Activated effector memory CD4-positive, alpha-beta T cell treated with anti-CD3 and anti-CD28 coated beads, Interleukin-2, amount 50 U/mL, for 16 hours (primary cell): Measurements from ENCODE around the gene FXYD1.
A peak's percentile ranks its signal among the peaks of the same experiment; 100 is the strongest.

Experiments used
- DNase-seq: peaks from one replicate; pipeline ENCODE4 v3.0.0-alpha.2; 2020

FXYD1 gene

DNA sequence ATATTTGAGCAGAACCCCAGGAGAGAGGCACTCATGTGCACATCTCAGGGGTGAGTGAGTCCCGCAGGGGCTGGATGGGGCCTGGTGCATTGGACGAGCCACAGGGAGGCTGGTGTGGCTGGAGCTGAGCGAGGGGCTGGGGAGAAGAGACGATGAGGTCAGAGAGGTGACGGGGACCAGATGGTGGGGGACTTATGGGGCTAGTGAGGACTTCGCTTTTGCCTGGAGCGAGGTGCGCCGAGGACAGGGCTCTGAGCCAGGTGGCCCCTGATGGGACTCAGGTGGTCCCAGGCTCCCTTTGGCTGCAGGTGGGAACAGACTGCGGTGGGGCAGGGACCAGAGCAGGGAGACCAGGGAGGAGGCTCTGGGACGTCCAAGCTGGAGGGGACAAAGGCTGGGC lies 29.9 kb upstream of the FXYD1 start:
- no peak for DNase-seq

GRCh38 chr19:35109395-35110112 lies 29.1 kb upstream of the FXYD1 start:
- DNase-seq, result no peak

DNA sequence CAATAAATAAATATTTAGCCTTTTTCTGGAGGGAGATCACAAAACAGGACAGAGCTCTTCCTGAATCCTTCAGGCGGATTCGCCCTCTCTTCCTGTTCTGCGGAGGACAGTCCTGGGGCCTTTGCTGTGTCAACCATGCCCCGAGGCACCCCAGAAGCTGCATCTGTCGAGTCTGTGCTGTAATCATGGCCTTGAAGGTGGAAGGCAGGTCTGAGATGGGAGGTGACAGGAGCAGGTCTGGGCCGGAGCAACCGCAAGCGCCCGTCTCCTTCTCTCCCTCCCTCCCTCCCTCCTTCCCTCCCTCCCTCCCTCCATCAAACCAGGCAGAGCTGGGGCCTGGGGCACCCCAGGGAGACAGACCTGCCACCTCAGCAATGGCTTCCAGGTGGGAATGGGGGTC lies 27.6 kb upstream of the FXYD1 start:
- no peak for DNase-seq

GRCh38 chr19:35112995-35113688 lies 25.5 kb upstream of the FXYD1 start:
- DNase-seq, result no peak

GRCh38 chr19:35114353-35115176 lies 24.1 kb upstream of the FXYD1 start:
- peak; percentile 88 for DNase-seq

GRCh38 chr19:35115177-35115951 lies 23.3 kb upstream of the FXYD1 start, which contains the start of gene FXYD3:
Gene FXYD3 (plus strand): TSS chr19:35115823. CDS start chr19:35119377, 3,554 bp downstream.
- no peak for DNase-seq

DNA sequence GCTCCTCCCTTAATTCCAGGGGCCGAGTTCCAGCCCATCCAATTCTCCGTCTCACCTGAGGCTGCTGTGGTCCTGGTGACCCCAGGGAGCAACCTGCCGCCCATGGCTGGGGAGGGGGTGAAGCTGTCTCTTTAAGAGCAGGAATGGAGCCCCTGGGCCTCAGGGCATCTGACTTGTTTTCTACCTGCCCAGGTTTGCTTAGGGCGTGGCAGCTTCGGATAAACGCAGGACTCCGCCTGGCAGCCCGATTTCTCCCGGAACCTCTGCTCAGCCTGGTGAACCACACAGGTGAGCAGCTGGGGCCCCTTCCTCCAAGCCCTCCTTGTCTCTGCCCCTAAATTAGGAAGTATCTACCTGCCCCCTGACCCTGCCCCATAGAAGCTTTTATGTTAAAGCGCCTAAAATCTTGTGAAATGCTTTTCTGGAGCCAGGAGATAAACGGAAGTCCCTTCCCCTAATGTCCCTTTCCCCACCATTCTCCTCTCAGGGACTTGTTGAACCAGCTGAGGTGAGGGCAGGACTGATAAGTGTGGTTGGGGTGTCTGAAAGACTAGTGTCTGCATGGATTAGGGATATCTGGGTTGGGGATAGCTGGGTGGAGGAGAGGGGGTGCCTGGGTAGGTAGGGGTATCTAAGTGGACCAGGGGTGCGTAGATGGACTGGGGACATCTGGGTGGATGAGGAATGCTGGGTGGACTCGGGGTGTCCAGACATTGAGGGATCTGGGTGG lies 22.4 kb upstream of the FXYD1 start:
- no peak for DNase-seq

DNA sequence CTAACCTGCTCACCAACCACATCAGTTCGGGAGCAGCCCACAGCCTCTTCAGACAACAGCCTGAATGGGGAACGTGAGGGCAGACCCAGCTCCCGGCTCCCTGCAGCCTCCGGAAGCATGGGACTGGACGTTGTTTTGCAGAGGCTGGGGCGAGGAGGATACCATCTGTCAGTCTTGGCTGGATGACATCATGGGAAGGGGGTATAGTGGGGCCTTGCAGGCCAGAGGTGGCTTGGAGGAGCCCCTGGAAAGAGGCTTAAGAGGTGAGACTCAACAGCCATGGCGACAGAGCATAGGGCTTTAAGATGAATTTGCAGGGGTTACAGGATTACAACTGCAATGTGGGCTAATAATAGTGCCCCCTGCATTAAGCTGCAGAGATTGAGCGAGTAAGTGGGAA lies 21.5 kb upstream of the FXYD1 start:
- DNase-seq, result no peak

DNA sequence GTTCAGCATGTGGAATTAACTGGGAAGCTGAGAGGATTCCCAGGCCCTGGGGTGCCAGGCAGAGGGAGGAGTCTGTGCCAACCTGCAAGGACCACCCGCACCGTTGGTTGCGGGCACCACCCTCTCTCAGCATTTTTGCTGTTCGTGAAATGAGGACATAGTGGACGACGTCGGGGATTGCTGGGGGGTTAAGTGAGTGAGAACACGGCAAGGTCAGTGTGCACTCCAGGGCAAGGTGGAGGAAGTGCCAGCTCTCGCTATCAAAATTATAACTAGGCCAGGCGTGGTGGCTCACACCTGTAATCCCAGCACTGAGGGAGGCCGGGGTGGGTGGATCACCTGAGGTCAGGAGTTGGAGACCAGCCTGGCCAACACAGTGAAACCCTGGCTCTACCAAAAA lies 20.8 kb upstream of the FXYD1 start:
- no peak for DNase-seq

GRCh38 chr19:35118268-35119020 lies 20.2 kb upstream of the FXYD1 start:
- DNase-seq, result no peak

GRCh38 chr19:35119091-35119490 lies 19.5 kb upstream of the FXYD1 start:
- DNase-seq, result no peak

GRCh38 chr19:35119578-35120155 lies 19.0 kb upstream of the FXYD1 start:
- DNase-seq, result no peak

DNA sequence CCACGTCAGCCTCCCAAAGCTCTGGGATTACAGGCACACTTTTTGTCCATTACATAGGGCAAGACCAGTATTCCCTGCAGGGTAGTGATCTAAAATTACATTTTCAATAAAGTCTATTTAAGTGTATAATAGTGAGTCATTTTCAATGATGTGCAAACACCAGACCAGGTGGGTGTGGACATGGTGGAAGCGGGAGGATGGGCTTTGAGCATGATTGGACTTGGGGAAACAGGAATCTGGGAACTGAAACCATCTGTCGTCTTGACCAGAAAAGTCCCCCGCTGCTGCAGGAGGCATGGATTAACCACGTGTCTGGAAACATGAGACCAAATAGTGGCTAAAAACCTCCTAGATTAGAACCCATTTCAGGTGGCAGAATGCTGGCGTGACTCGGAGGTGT lies 18.1 kb upstream of the FXYD1 start:
- DNase-seq, result no peak

DNA sequence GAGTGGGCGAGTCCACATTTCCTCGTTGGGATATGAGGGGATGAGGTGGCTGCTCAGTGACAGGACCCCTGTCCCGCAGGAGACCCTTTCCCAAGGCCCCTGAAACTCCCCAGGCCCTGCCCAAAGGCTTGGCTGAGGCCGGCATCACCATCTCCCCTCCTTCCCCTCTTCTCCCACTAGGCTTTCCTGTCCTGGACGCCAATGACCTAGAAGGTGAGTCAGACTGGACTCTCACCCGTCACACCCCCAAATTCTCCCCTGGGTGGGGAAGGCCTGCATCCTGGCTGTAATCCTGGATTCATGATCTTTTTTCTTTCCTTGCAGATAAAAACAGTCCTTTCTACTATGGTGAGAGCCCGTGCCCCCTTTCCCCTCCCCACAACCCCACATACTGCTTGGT lies 17.7 kb upstream of the FXYD1 start:
- no peak for DNase-seq

GRCh38 chr19:35122687-35123551 lies 15.7 kb upstream of the FXYD1 start:
- DNase-seq, result no peak

DNA sequence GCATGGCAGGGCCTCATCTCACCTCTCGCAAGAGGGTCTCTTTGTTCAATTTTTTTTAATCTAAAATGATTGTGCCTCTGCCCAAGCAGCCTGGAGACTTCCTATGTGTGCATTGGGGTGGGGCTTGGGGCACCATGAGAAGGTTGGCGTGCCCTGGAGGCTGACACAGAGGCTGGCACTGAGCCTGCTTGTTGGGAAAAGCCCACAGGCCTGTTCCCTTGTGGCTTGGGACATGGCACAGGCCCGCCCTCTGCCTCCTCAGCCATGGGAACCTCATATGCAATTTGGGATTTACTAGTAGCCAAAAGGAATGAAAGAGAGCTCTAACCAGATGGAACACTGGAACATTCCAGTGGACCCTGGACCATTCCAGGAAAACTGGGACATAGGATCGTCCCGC lies 15.1 kb upstream of the FXYD1 start:
- no peak for DNase-seq

- peak; percentile 95 for DNase-seq
These were observed 14.2 kb upstream of the FXYD1 start for GRCh38 chr19:35124098-35125060.

- DNase-seq, result no peak
These were observed 13.3 kb upstream of the FXYD1 start for GRCh38 chr19:35125270-35125717.
